Karpas-422 (cell line): ENCODE results near the gene CCDC200. TPM values are rescaled to one million over a fixed set of nuclear protein-coding genes. Genes with fewer than 3 reads are reported as not detected.
"Not testable (repeated sequence)": the region's sequence is repeated elsewhere in the genome, so short reads cannot be mapped to it uniquely, and the experiment has no call there.

Experiments
- DNase-seq: peaks from one replicate; pipeline ENCODE4 v3.0.0-alpha.2; 2015
- H2AFZ ChIP-seq: fragments of 200-600 bp; sonication (generic); 2 replicates; pipeline ENCODE4 v1.6.1; 2014; ENCODE audit warnings: antibody characterized with exemption, low read length, mixed read lengths
- H3K27ac ChIP-seq: fragments of 200-600 bp; sonication (generic); 2 replicates; pipeline ENCODE4 v1.5.1; 2014; ENCODE audit warnings: mild to moderate bottlenecking, low read length, moderate library complexity
- H3K27me3 ChIP-seq: fragments of 200-600 bp; sonication (generic); 2 replicates; pipeline ENCODE4 v1.6.1; 2014; ENCODE audit warnings: low read length, mixed read lengths
- H3K36me3 ChIP-seq: fragments of 200-600 bp; sonication (generic); 2 replicates; pipeline ENCODE4 v1.6.1; 2014; ENCODE audit warnings: low read length, mixed read lengths; ENCODE audit not compliant: insufficient read depth
- H3K4me1 ChIP-seq: fragments of 200-600 bp; sonication (generic); 2 replicates; pipeline ENCODE4 v1.6.1; 2014; ENCODE audit warnings: mild to moderate bottlenecking, low read length, mixed read lengths
- H3K4me2 ChIP-seq: fragments of 200-600 bp; sonication (generic); 2 replicates; pipeline ENCODE4 v1.6.1; 2014; ENCODE audit warnings: low read length, low read depth, mild to moderate bottlenecking; ENCODE audit not compliant: poor library complexity, severe bottlenecking
- H3K4me3 ChIP-seq: fragments of 200-600 bp; sonication (generic); 2 replicates; pipeline ENCODE4 v1.5.1; 2014; ENCODE audit warnings: mild to moderate bottlenecking, antibody characterized with exemption, low read length, mixed read lengths
- H3K79me2 ChIP-seq: fragments of 200-600 bp; sonication (generic); 2 replicates; pipeline ENCODE4 v1.6.1; 2014; ENCODE audit warnings: mild to moderate bottlenecking, low read length, mixed read lengths
- H3K9ac ChIP-seq: fragments of 200-600 bp; sonication (generic); 2 replicates; pipeline ENCODE4 v1.6.0; 2014; ENCODE audit warnings: low read length
- H3K9me2 ChIP-seq: fragments of 200-600 bp; sonication (generic), shearing (Covaris generic); replicated peaks from 2 replicates; pipeline ENCODE4 v1.6.0; 2014; ENCODE audit warnings: mild to moderate bottlenecking, low read length, moderate library complexity; ENCODE audit not compliant: insufficient read depth
- H3K9me3 ChIP-seq: fragments of 300-700, 200-600 bp; sonication (generic); 2 replicates; pipeline ENCODE4 v1.6.1; 2014; ENCODE audit warnings: low read length, mixed read lengths
- H4K20me1 ChIP-seq: fragments of 200-600 bp; sonication (generic); 2 replicates; pipeline ENCODE4 v1.6.1; 2014; ENCODE audit warnings: mild to moderate bottlenecking, antibody characterized with exemption, low read length, low read depth; ENCODE audit not compliant: insufficient read depth
- total RNA-seq: library from RNA; depleted of rRNA; stranded (reverse); fragments of >200 nt; shearing (Covaris generic); gene quantifications from 2 replicates; pipeline ENCODE4 v1.2.3, GENCODE V29; 2014; ENCODE audit warnings: low replicate concordance

CCDC200 gene
- total RNA-seq, 1 experiment from 2014 or later: not detected

DNA sequence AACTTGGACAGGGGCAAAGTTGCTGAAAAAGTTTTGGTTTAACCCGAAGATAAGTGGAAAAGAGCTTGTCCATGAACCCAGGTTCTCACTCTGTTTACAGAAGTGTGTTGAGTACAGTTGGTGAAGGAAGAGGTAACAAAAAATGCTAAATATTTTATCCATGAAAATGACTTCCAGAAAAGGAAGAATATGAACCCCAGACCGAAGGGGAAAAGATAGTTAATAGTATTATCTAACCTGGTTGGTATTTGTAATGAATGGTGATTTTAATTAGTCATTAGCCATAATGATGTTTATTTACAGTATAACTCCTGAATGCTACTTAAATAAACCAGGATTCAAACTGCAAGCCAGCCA is 17.3 kb downstream of the CCDC200 start:
- Histone ChIP-seq H3K27ac (peak overlapping the region; percentile 70), H3K4me1 (peaks cover 28% of the 10 kb centered on the region), H3K4me3 (peak overlapping the region; percentile 81), H4K20me1 (no peaks in the 10 kb centered on the region), H3K79me2 (peaks cover 8% of the 10 kb centered on the region), H3K27me3 (no peaks in the 10 kb centered on the region), H3K9me2 (no peaks in the 10 kb centered on the region), H2AFZ (peak overlapping the region; percentile 4; the same call in 1 of the 2 replicates), H3K4me2 (peak overlapping the region; percentile 86), H3K9me3 (no peaks in the 10 kb centered on the region), H3K9ac (peak overlapping the region; percentile 83), H3K36me3 (0 out of 2 replicates have a peak, but pooled peaks cover 4% of the 10 kb centered on the region)
- DNase-seq: no peak

DNA sequence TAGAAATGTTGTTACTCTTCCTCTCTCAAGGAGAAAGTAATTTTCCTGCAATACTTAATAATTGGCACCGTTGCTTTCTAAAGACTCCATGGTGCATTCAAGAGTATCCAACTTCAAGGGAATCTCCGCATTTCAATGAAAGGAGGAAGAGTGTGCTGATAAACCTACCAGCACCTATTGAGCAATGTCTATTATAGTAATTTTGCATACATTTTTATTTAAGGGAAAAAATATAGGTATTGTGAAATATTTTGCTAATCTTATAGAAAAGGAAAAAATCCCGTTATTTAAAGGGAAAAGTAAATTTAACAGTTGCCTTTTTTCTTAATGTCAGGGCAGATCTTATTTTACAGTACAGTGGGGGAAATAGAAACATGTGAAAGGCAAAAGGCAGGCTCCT is 17.8 kb downstream of the CCDC200 start:
- H3K4me3 ChIP-seq: peak overlapping the region; percentile 81
- H3K4me2 ChIP-seq: peak overlapping the region; percentile 86
- no peaks in the 10 kb centered on the region for H3K27me3 ChIP-seq
- no peak for DNase-seq
- H3K27ac ChIP-seq: peak overlapping the region; percentile 70
- H2AFZ ChIP-seq: no peak overlapping the region
- H3K4me1 ChIP-seq: peaks cover 28% of the 10 kb centered on the region
- H3K36me3 ChIP-seq: 0 out of 2 replicates have a peak, but pooled peaks cover 4% of the 10 kb centered on the region
- H3K79me2 ChIP-seq: peaks cover 8% of the 10 kb centered on the region
- no peaks in the 10 kb centered on the region for H3K9me2 ChIP-seq
- no peaks in the 10 kb centered on the region for H4K20me1 ChIP-seq
- H3K9ac ChIP-seq: peak overlapping the region; percentile 83
- H3K9me3 ChIP-seq: no peaks in the 10 kb centered on the region

DNA sequence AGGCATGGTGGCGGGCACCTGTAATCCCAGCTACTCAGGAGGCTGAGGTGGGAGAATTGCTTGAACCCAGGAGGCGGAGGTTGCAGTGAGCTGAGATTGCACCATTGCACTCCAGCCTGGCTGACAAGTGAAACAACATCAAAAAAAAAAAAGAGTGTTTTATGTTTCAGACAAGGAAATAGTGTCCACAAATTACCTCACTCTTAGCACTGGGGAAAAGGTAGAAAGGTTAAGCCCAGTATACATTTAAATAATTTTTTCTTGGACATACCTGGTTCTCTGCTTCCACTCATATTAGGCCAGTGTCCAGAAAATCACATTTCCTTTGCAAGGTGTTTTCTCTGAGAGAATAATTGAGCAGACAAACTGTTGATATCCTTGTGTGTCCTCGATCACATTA is 25.4 kb downstream of the CCDC200 start:
- H3K4me1 ChIP-seq, H3K9me3 ChIP-seq, H3K9ac ChIP-seq, H3K4me3 ChIP-seq, DNase-seq, H3K79me2 ChIP-seq, H3K27ac ChIP-seq, H3K9me2 ChIP-seq, H3K27me3 ChIP-seq, H2AFZ ChIP-seq, H4K20me1 ChIP-seq, H3K4me2 ChIP-seq: not testable (repeated sequence)
- peaks cover 33% of the 10 kb centered on the region; the same call in 1 of the 2 replicates for H3K36me3 ChIP-seq

DNA sequence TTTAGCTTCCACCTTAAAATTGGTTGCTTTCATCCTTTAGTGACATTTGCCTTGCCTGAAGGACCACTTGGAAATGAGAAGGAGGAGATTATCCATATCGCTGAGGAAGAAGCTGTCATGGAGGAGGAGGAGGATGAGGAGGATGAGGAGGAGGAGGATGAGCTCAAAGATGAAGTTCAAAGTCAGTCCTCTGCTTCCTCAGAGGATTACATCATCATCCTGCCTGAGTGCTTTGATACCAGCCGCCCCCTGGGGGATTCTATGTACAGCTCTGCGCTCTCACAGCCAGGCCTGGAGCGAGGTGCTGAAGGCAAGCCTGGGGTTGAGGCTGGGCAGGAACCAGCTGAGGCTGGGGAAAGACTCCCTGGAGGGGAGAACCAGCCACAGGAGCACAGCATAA is 28.3 kb downstream of the CCDC200 start:
- Histone ChIP-seq H3K9me2 (no peaks in the 10 kb centered on the region), H3K9ac (no peak overlapping the region), H3K79me2 (no peaks in the 10 kb centered on the region), H3K27me3 (no peaks in the 10 kb centered on the region), H2AFZ (no peak overlapping the region), H4K20me1 (no peaks in the 10 kb centered on the region), H3K27ac (no peak overlapping the region), H3K36me3 (peaks cover 41% of the 10 kb centered on the region), H3K4me1 (peaks cover 11% of the 10 kb centered on the region), H3K4me2 (no peak overlapping the region), H3K4me3 (no peak overlapping the region), H3K9me3 (no peaks in the 10 kb centered on the region)
- DNase-seq: no peak

DNA sequence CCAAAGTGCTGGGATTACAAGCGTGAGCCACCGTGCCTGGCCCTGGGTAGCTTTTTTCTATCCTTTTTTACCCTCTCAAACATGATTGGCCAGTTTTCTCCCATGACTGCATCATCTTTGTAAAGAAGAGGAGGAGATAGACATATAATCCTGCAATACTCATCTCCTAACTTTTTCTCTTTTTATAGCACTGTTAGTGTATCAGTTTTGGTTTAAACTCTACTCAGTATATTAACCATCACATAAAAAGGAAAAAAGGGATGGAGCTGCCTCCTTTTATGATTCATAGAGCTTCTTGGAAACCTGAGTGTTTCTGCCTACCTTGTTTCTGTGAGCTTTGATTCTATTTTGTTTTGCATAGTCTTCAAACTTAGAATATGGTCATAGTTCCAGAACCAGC is 28.8 kb downstream of the CCDC200 start:
- H4K20me1 ChIP-seq: no peaks in the 10 kb centered on the region
- no peak overlapping the region for H3K4me3 ChIP-seq
- H3K79me2 ChIP-seq: no peaks in the 10 kb centered on the region
- no peak overlapping the region for H3K27ac ChIP-seq
- H3K9me3 ChIP-seq: no peaks in the 10 kb centered on the region
- H3K4me1 ChIP-seq: peaks cover 11% of the 10 kb centered on the region
- DNase-seq: no peak
- H3K9me2 ChIP-seq: no peaks in the 10 kb centered on the region
- peaks cover 46% of the 10 kb centered on the region for H3K36me3 ChIP-seq
- no peak overlapping the region for H3K4me2 ChIP-seq
- no peak overlapping the region for H3K9ac ChIP-seq
- no peaks in the 10 kb centered on the region for H3K27me3 ChIP-seq
- no peak overlapping the region for H2AFZ ChIP-seq

DNA sequence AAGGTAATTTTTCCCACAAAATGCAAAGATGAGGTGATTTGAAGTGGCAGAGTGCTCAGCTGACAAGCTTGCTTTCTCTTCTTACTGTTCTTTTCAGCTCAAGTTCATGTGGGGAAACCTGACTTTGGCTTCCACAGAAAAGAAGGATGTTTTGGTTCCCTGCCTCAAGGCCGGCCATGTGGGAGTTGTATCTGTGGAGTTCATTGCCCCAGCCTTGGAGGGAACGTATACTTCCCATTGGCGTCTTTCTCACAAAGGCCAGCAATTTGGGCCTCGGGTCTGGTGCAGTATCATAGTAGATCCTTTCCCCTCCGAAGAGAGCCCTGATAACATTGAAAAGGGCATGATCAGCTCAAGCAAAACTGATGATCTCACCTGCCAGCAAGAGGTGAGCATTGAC is 35.2 kb downstream of the CCDC200 start:
- no peaks in the 10 kb centered on the region for H4K20me1 ChIP-seq
- no peak for DNase-seq
- no peak overlapping the region for H3K4me3 ChIP-seq
- H3K79me2 ChIP-seq: no peaks in the 10 kb centered on the region
- H3K4me2 ChIP-seq: no peak overlapping the region
- H3K27me3 ChIP-seq: no peaks in the 10 kb centered on the region
- peaks cover 49% of the 10 kb centered on the region for H3K36me3 ChIP-seq
- H2AFZ ChIP-seq: no peak overlapping the region
- no peak overlapping the region for H3K9ac ChIP-seq
- H3K27ac ChIP-seq: no peak overlapping the region
- H3K4me1 ChIP-seq: peaks cover 11% of the 10 kb centered on the region
- no peaks in the 10 kb centered on the region for H3K9me3 ChIP-seq
- no peaks in the 10 kb centered on the region for H3K9me2 ChIP-seq

DNA sequence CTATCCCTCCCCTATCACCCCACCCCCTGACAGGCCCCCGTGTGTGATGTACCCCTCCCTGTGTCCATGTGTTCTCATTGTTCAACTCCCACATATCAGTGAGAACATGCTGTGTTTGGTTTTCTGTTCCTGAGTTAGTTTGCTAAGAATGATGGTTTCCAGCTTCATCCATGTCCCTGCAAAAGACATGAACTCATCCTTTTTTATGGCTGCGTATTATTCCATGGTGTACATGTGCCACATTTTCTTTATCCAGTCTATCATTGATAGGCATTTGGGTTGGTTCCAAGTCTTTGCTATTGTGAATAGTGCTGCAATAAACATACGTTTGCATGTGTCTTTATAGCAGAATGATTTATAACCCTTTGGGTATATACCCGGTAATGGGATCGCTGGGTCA is 41.8 kb downstream of the CCDC200 start:
- DNase-seq, H3K9me3 ChIP-seq, H3K4me1 ChIP-seq, H3K4me2 ChIP-seq, H3K27me3 ChIP-seq, H3K27ac ChIP-seq, H3K79me2 ChIP-seq, H4K20me1 ChIP-seq, H2AFZ ChIP-seq, H3K9ac ChIP-seq, H3K9me2 ChIP-seq, H3K4me3 ChIP-seq: not testable (repeated sequence)
- H3K36me3 ChIP-seq: peaks cover 29% of the 10 kb centered on the region

DNA sequence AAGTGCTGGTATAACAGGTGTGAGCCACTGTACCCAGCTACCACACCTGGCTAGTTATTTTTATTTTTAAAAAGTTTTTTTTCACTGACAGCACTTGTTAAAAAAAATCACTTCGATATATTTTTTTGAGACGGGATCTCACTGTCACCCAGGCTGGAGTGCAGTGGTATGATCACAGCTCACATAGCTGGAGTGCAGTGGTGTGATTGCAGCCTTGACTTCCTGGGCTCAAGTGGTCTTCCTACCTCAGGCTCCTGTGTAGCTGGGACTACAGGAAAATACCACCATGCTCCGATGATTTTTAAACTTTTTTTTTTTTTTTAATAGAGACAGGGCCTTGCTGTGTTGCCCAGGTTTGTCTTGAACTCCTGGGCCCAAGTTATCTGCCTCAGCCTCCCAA is 44.5 kb downstream of the CCDC200 start:
- Histone ChIP-seq H3K36me3 (peaks cover 18% of the 10 kb centered on the region), H3K9me2 (no peaks in the 10 kb centered on the region), H3K27me3 (no peaks in the 10 kb centered on the region), H4K20me1 (no peaks in the 10 kb centered on the region), H3K79me2 (no peaks in the 10 kb centered on the region), H3K4me3 (no peak overlapping the region), H3K4me1 (no peaks in the 10 kb centered on the region; the same call in 1 of the 2 replicates), H3K4me2 (no peak overlapping the region), H3K9me3 (no peaks in the 10 kb centered on the region), H2AFZ (no peak overlapping the region), H3K27ac (no peak overlapping the region), H3K9ac (no peak overlapping the region)
- DNase-seq: no peak

DNA sequence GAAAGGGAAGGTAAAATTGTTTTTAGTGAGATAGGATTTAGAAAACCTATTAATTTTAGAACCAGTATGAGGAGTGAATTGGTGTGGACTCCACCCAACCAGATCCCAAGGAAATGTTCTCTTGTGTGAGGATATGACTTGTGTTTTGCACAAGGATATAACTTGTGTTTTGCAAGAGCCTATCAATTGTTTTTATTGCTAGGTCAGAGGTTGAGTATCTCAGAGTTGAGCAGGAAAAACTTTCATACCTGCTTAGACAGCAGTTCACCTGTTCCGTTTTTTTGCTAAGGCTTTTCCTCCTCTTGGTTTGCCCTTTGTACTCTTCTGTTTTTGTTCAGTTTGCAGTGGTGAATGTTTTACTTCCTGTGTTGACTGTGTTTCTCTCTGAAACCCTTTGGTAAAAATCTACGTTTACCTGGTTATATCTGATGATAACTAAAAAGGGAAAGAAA is 52.3 kb downstream of the CCDC200 start:
- H3K9ac ChIP-seq: no peak overlapping the region
- no peak overlapping the region for H3K4me2 ChIP-seq

More for the DNA sequence above, 52.3 kb downstream of the CCDC200 start:
- Histone ChIP-seq H3K27ac (no peak overlapping the region), H2AFZ (no peak overlapping the region), H3K9me3 (no peaks in the 10 kb centered on the region), H3K9me2 (no peaks in the 10 kb centered on the region), H3K79me2 (peaks cover 32% of the 10 kb centered on the region), H3K4me1 (peaks cover 9% of the 10 kb centered on the region), H4K20me1 (no peaks in the 10 kb centered on the region), H3K27me3 (no peaks in the 10 kb centered on the region), H3K36me3 (peaks cover 30% of the 10 kb centered on the region), H3K4me3 (no peak overlapping the region)
- DNase-seq: no peak
